ENCODE data around the gene LEPR.

GRCh38 chr1:65442442-65442841 lies 22.0 kb downstream of the LEPR start:
- TF ChIP-seq CTCF (IDR thresholded peaks at IDR 0.05) (no peak), POLR2A (IDR thresholded peaks at IDR 0.05) (no peak)

All from lower leg skin (tissue), 3 donors.